ENCODE data around the gene TTC23. TPM values are rescaled to one million over a fixed set of nuclear protein-coding genes. Genes with fewer than 3 reads are reported as not detected.

Gene TTC23
- total RNA-seq, 2 experiments from 2014 or later, result 0.19 to 0.81 TPM

DNA sequence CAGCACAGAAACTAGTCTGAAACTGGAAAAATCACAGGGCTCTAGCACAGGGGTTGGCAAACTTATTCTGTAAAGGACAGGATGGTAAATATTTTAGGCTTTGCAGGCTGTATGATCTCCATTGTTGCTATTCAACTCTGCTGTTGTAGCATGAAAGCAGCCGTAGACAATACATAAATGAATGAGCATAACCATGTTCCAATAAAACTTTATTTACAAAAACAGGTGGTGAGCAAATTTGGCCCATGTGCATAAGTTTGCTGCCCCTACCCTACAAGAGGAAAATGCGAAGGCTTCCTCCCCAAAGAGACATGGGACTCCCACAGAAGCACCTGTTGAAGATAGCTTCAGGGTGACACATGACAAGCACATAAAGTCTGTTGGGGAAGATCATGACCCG, 85.3 kb downstream of the TTC23 start:
- no peaks in the 10 kb centered on the region for H3K4me1 ChIP-seq (ENCODE audit: insufficient read depth, low read length)
- no peaks in the 10 kb centered on the region for H3K36me3 Mint-ChIP-seq (ENCODE audit: low read depth)
- H3K4me3 Mint-ChIP-seq, result no peak overlapping the region
- no peak overlapping the region for H3K27ac ChIP-seq (ENCODE audit: low read depth in 1 of 2, low read length in 2 of 2)
- ChIA-PET CTCF (no interaction called here), POLR2A (no interaction called here)
- TF ChIP-seq, protein P1, sequence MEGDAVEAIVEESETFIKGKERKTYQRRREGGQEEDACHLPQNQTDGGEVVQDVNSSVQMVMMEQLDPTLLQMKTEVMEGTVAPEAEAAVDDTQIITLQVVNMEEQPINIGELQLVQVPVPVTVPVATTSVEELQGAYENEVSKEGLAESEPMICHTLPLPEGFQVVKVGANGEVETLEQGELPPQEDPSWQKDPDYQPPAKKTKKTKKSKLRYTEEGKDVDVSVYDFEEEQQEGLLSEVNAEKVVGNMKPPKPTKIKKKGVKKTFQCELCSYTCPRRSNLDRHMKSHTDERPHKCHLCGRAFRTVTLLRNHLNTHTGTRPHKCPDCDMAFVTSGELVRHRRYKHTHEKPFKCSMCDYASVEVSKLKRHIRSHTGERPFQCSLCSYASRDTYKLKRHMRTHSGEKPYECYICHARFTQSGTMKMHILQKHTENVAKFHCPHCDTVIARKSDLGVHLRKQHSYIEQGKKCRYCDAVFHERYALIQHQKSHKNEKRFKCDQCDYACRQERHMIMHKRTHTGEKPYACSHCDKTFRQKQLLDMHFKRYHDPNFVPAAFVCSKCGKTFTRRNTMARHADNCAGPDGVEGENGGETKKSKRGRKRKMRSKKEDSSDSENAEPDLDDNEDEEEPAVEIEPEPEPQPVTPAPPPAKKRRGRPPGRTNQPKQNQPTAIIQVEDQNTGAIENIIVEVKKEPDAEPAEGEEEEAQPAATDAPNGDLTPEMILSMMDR (IDR thresholded peaks at IDR 0.05), result no peak
- no peaks in the 10 kb centered on the region for H3K9me3 Mint-ChIP-seq
- DNase-seq (no peak), ATAC-seq (ENCODE audit: poor library complexity) (no peak)
- H3K27me3 ChIP-seq (ENCODE audit: control insufficient read depth in 1 of 2, insufficient read depth in 2 of 2, low read length in 2 of 2), result no peaks in the 10 kb centered on the region
- peaks cover 14% of the 10 kb centered on the region for H3K4me1 Mint-ChIP-seq (ENCODE audit: low read depth)
- intact Hi-C loops (cut with DNase I, micrococcal nuclease), result no loop called here
- H3K4me3 ChIP-seq (ENCODE audit: low read length), result no peak overlapping the region
- H3K36me3 ChIP-seq (ENCODE audit: insufficient read depth, low read length), result no peaks in the 10 kb centered on the region
- H3K27me3 Mint-ChIP-seq, result no peaks in the 10 kb centered on the region
- H3K9me3 ChIP-seq (ENCODE audit: control insufficient read depth in 1 of 2, insufficient read depth in 1 of 2, low read length in 2 of 2), result no peaks in the 10 kb centered on the region
- no peak overlapping the region for H3K27ac Mint-ChIP-seq

DNA sequence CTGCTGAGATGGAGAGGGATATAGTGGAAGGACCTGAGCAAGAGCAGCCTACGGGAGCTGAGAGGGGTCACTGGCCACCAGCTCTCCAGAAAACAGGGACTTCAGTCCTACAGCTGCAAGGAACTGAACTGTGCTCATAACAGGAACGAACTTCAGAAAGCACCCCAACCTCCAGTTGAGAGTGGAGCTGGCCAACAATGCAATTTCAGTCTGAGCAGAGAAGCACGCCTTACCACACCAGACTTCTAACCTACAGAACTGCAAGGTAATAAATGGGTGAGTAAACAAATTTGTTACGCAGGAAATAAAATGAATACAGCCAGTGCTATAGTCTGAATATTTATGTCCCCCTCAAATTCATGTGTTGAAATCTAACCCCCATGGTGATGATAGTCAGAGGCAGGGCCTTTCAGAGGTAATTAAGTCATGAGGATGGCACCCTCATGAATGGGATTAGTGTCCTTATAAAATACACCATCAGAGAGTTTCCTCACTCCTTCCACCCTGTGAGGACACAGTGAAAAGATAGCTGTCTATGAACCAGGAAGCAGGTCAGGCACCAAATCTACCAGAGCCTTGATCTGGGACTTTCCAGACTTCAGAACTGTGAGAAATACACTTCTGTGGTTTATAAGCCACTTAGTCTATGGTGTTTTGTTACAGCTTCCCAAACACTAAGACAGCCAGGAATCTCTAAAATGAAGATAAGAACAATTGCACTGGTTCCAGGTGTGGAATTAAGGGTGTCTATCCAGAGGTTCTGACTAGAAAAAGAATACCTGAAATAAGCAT, 85.9 kb downstream of the TTC23 start:
- intact Hi-C loops (cut with DNase I, micrococcal nuclease), result no loop called here
- Histone ChIP-seq H3K36me3 (ENCODE audit: insufficient read depth, low read length) (no peaks in the 10 kb centered on the region), H3K9me3 (ENCODE audit: control insufficient read depth in 1 of 2, insufficient read depth in 1 of 2, low read length in 2 of 2) (no peaks in the 10 kb centered on the region), H3K27me3 (ENCODE audit: control insufficient read depth in 1 of 2, insufficient read depth in 2 of 2, low read length in 2 of 2) (no peaks in the 10 kb centered on the region), H3K4me1 (ENCODE audit: insufficient read depth, low read length) (no peaks in the 10 kb centered on the region), H3K4me3 (ENCODE audit: low read length) (no peak overlapping the region), H3K27ac (ENCODE audit: low read depth in 1 of 2, low read length in 2 of 2) (no peak overlapping the region)
- ChIA-PET POLR2A (no interaction called here), CTCF (no interaction called here)
- ATAC-seq (ENCODE audit: poor library complexity) (no peak), DNase-seq (peak in 3 of 14 experiments; percentile 4 to 18 (median 7))
- H3K9me3 Mint-ChIP-seq, result no peaks in the 10 kb centered on the region
- TF ChIP-seq, protein P1 (IDR thresholded peaks at IDR 0.05), result no peak
- no peak overlapping the region for H3K27ac Mint-ChIP-seq
- H3K4me1 Mint-ChIP-seq (ENCODE audit: low read depth), result peaks cover 14% of the 10 kb centered on the region
- no peaks in the 10 kb centered on the region for H3K27me3 Mint-ChIP-seq
- no peaks in the 10 kb centered on the region for H3K36me3 Mint-ChIP-seq (ENCODE audit: low read depth)
- H3K4me3 Mint-ChIP-seq, result no peak overlapping the region

DNA sequence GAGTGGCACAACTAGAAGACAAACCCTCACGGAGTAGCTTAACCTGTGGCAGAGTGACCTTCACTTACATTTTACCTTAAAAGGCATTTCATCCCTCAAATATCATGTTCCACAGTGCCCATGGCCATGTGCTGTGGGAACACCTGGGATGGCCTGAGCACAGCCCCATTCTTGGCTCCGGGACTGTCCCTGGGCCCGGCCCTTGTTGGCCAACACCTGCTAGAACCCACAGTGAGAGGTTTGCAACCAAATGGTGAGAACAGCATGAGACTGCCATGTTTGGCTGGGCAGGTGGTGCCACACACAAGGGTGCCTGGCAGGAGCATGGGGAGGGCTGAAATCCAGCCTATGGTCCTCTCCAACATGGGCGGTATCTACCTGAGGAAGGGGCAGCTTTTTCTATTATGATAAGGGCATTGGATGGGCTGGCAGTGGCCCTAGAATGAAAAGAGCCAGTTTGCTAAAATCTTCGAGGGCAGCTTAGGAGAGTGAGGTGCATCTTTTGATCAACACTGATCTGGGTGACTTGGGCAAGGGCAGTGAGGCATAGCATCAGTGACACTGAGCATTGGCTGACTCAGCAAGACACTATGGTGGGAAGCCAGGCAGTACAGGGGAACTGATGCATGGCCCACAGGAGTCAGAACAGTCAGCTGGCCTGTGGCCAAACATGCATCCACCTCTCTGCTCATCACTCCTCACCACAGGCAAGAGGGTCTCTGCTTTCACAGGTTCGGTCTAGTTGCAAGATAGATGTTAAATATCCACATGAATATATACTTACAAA, 90.6 kb downstream of the TTC23 start:
- no peaks in the 10 kb centered on the region for H3K27me3 ChIP-seq (ENCODE audit: control insufficient read depth in 1 of 2, insufficient read depth in 2 of 2, low read length in 2 of 2)
- H3K27ac ChIP-seq (ENCODE audit: low read depth in 1 of 2, low read length in 2 of 2), result no peak overlapping the region
- intact Hi-C loops (cut with DNase I, micrococcal nuclease), result no loop called here
- H3K27ac Mint-ChIP-seq, result no peak overlapping the region
- no peaks in the 10 kb centered on the region for H3K9me3 Mint-ChIP-seq
- H3K9me3 ChIP-seq (ENCODE audit: control insufficient read depth in 1 of 2, insufficient read depth in 1 of 2, low read length in 2 of 2), result no peaks in the 10 kb centered on the region
- no peak for ATAC-seq (ENCODE audit: poor library complexity)
- no peak overlapping the region for H3K4me3 Mint-ChIP-seq
- CTCF ChIA-PET, result no interaction called here
- POLR2A ChIA-PET, result no interaction called here
- DNase-seq, result no peak
- H3K36me3 ChIP-seq (ENCODE audit: insufficient read depth, low read length), result no peaks in the 10 kb centered on the region
- TF ChIP-seq, protein P1 (IDR thresholded peaks at IDR 0.05), result no peak
- H3K27me3 Mint-ChIP-seq, result no peaks in the 10 kb centered on the region
- no peaks in the 10 kb centered on the region for H3K4me1 ChIP-seq (ENCODE audit: insufficient read depth, low read length)
- peaks cover 8% of the 10 kb centered on the region for H3K4me1 Mint-ChIP-seq (ENCODE audit: low read depth)
- H3K36me3 Mint-ChIP-seq (ENCODE audit: low read depth), result no peaks in the 10 kb centered on the region
- no peak overlapping the region for H3K4me3 ChIP-seq (ENCODE audit: low read length)
